Subcutaneous abdominal adipose tissue (tissue), 5 donors: ENCODE results near the gene MUC7.

ENCODE experiments used
- H3K27ac ChIP-seq: one replicate; pipeline ENCODE4 v1.7.0; 2013; ENCODE audit warnings: low read depth, mild to moderate bottlenecking, inconsistent platforms, low read length, moderate library complexity
- H3K27me3 ChIP-seq, 5 donors: one replicate each; pipeline ENCODE4 v1.7.0; 2013; ENCODE audit warnings: low read length in 5 of 5, inconsistent platforms in 1 of 5; ENCODE audit not compliant: control insufficient read depth in 5 of 5, insufficient read depth in 4 of 5
- H3K36me3 ChIP-seq, 5 donors: one replicate each; pipeline ENCODE4 v1.7.0; 2013; ENCODE audit warnings: low read length in 5 of 5; ENCODE audit not compliant: control insufficient read depth in 5 of 5, insufficient read depth in 5 of 5
- H3K4me1 ChIP-seq, 5 donors: one replicate each; pipeline ENCODE4 v1.7.0; 2013; ENCODE audit warnings: low read length in 5 of 5, mild to moderate bottlenecking in 3 of 5, moderate library complexity in 1 of 5; ENCODE audit not compliant: control insufficient read depth in 5 of 5, insufficient read depth in 5 of 5
- H3K4me3 ChIP-seq, 5 donors: one replicate each; pipeline ENCODE4 v1.7.0; 2013; ENCODE audit warnings: low read length in 5 of 5, low read depth in 1 of 5
- H3K9ac ChIP-seq, 5 donors: one replicate each; pipeline ENCODE4 v1.7.0; 2013; ENCODE audit warnings: low read length in 5 of 5, mild to moderate bottlenecking in 4 of 5, moderate library complexity in 3 of 5
- H3K9me3 ChIP-seq, 5 donors: one replicate each; pipeline ENCODE4 v1.7.0; 2013; ENCODE audit warnings: low read length in 5 of 5; ENCODE audit not compliant: control insufficient read depth in 5 of 5
- donor health status: healthy.
- donor health status: healthy.
- donor health status: healthy.
- donor health status: healthy.
- donor health status: healthy.

The MUC7 gene

GRCh38 chr4:70471897-70472296 is at the start of gene MUC7:
Gene MUC7 (plus strand): TSS chr4:70472197. CDS start chr4:70474022, 1,825 bp downstream.
- Histone ChIP-seq H3K36me3 (no peaks in the 10 kb centered on the region), H3K27me3 (no peaks in the 10 kb centered on the region), H3K27ac (no peak within 1 kb of the TSS), H3K9me3 (no peaks in the 10 kb centered on the region), H3K4me1 (no peaks in the 10 kb centered on the region), H3K4me3 (no peak within 1 kb of the TSS), H3K9ac (no peak within 1 kb of the TSS)

GRCh38 chr4:70425306-70425705 is 46.7 kb upstream of the MUC7 start:
- Histone ChIP-seq H3K9me3 (peaks cover 0 to 7% (median 0%) of the 10 kb centered on the region in 5 donors), H3K4me3 (no peak overlapping the region), H3K27me3 (no peaks in the 10 kb centered on the region), H3K4me1 (no peaks in the 10 kb centered on the region), H3K27ac (no peak overlapping the region), H3K9ac (no peak overlapping the region), H3K36me3 (no peaks in the 10 kb centered on the region)

- no peaks in the 10 kb centered on the region for H3K27me3 ChIP-seq
- H3K27ac ChIP-seq: no peak overlapping the region
- H3K4me1 ChIP-seq: no peaks in the 10 kb centered on the region
- no peaks in the 10 kb centered on the region for H3K36me3 ChIP-seq
- no peak overlapping the region for H3K4me3 ChIP-seq
- H3K9me3 ChIP-seq: peaks cover 0 to 7% (median 0%) of the 10 kb centered on the region in 5 donors
- no peak overlapping the region for H3K9ac ChIP-seq
Measured at GRCh38 chr4:70426789-70427188, 45.2 kb upstream of the MUC7 start.

GRCh38 chr4:70437197-70437596 is 34.8 kb upstream of the MUC7 start:
- Histone ChIP-seq H3K4me3 (no peak overlapping the region), H3K9ac (no peak overlapping the region), H3K36me3 (no peaks in the 10 kb centered on the region), H3K27me3 (no peaks in the 10 kb centered on the region), H3K27ac (no peak overlapping the region), H3K4me1 (no peaks in the 10 kb centered on the region), H3K9me3 (no peaks in the 10 kb centered on the region)

- H3K9ac ChIP-seq: no peak overlapping the region
- no peak overlapping the region for H3K27ac ChIP-seq
- no peaks in the 10 kb centered on the region for H3K36me3 ChIP-seq
- no peaks in the 10 kb centered on the region for H3K4me1 ChIP-seq
- H3K4me3 ChIP-seq: no peak overlapping the region
- H3K27me3 ChIP-seq: no peaks in the 10 kb centered on the region
- H3K9me3 ChIP-seq: no peaks in the 10 kb centered on the region
Measured at GRCh38 chr4:70442474-70442873, 29.5 kb upstream of the MUC7 start.

GRCh38 chr4:70443329-70443728 is 28.7 kb upstream of the MUC7 start:
- no peaks in the 10 kb centered on the region for H3K9me3 ChIP-seq
- no peak overlapping the region for H3K4me3 ChIP-seq
- no peaks in the 10 kb centered on the region for H3K27me3 ChIP-seq
- H3K9ac ChIP-seq: no peak overlapping the region
- H3K27ac ChIP-seq: no peak overlapping the region
- no peaks in the 10 kb centered on the region for H3K36me3 ChIP-seq
- H3K4me1 ChIP-seq: no peaks in the 10 kb centered on the region

- Histone ChIP-seq H3K4me1 (no peaks in the 10 kb centered on the region), H3K27ac (no peak overlapping the region), H3K36me3 (no peaks in the 10 kb centered on the region), H3K27me3 (no peaks in the 10 kb centered on the region), H3K4me3 (no peak overlapping the region), H3K9me3 (peaks cover 0 to 3% (median 0%) of the 10 kb centered on the region in 5 donors), H3K9ac (no peak overlapping the region)
Measured at GRCh38 chr4:70449220-70449619, 22.8 kb upstream of the MUC7 start.

- H3K27ac ChIP-seq: no peak overlapping the region
- H3K9ac ChIP-seq: no peak overlapping the region
- H3K27me3 ChIP-seq: no peaks in the 10 kb centered on the region
- no peak overlapping the region for H3K4me3 ChIP-seq
- no peaks in the 10 kb centered on the region for H3K4me1 ChIP-seq
- H3K9me3 ChIP-seq: peaks cover 0 to 3% (median 0%) of the 10 kb centered on the region in 5 donors
- no peaks in the 10 kb centered on the region for H3K36me3 ChIP-seq
Measured at GRCh38 chr4:70452946-70453345, 19.1 kb upstream of the MUC7 start.

GRCh38 chr4:70463335-70463734 is 8.7 kb upstream of the MUC7 start:
- H3K9ac ChIP-seq: no peak overlapping the region

GRCh38 chr4:70473679-70474078 is 1.7 kb downstream of the MUC7 start:
- no peak overlapping the region for H3K4me3 ChIP-seq
- H3K27me3 ChIP-seq: no peaks in the 10 kb centered on the region
- H3K4me1 ChIP-seq: no peaks in the 10 kb centered on the region
- no peaks in the 10 kb centered on the region for H3K9me3 ChIP-seq
- H3K9ac ChIP-seq: no peak overlapping the region
- no peaks in the 10 kb centered on the region for H3K36me3 ChIP-seq
- H3K27ac ChIP-seq: no peak overlapping the region

More at GRCh38 chr4:70463335-70463734, 8.7 kb upstream of the MUC7 start:
- Histone ChIP-seq H3K27ac (no peak overlapping the region), H3K4me3 (no peak overlapping the region), H3K27me3 (no peaks in the 10 kb centered on the region), H3K4me1 (no peaks in the 10 kb centered on the region), H3K36me3 (no peaks in the 10 kb centered on the region), H3K9me3 (no peaks in the 10 kb centered on the region)

GRCh38 chr4:70488748-70489147 is 16.8 kb downstream of the MUC7 start:
- H3K9me3 ChIP-seq: no peaks in the 10 kb centered on the region
- no peak overlapping the region for H3K27ac ChIP-seq
- H3K27me3 ChIP-seq: peaks cover 0 to 2% (median 0%) of the 10 kb centered on the region in 5 donors
- no peaks in the 10 kb centered on the region for H3K36me3 ChIP-seq
- no peak overlapping the region for H3K9ac ChIP-seq
- H3K4me3 ChIP-seq: no peak overlapping the region
- no peaks in the 10 kb centered on the region for H3K4me1 ChIP-seq
